ENCODE measurements around the gene SLFN12L.
A peak's percentile ranks its signal among the peaks of the same experiment; 100 is the strongest.
"Not testable (repeated sequence)": the region's sequence is repeated elsewhere in the genome, so short reads cannot be mapped to it uniquely, and the experiment has no call there.

Gene SLFN12L

GRCh38 chr17:35479271-35479670 is 58.2 kb downstream of the SLFN12L start:
- TF ChIP-seq, protein P1, sequence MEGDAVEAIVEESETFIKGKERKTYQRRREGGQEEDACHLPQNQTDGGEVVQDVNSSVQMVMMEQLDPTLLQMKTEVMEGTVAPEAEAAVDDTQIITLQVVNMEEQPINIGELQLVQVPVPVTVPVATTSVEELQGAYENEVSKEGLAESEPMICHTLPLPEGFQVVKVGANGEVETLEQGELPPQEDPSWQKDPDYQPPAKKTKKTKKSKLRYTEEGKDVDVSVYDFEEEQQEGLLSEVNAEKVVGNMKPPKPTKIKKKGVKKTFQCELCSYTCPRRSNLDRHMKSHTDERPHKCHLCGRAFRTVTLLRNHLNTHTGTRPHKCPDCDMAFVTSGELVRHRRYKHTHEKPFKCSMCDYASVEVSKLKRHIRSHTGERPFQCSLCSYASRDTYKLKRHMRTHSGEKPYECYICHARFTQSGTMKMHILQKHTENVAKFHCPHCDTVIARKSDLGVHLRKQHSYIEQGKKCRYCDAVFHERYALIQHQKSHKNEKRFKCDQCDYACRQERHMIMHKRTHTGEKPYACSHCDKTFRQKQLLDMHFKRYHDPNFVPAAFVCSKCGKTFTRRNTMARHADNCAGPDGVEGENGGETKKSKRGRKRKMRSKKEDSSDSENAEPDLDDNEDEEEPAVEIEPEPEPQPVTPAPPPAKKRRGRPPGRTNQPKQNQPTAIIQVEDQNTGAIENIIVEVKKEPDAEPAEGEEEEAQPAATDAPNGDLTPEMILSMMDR (IDR thresholded peaks at IDR 0.05; ENCODE audit: control extremely low read depth, extremely low read depth, low read depth, missing control alignments): no peak
- CTCF ChIA-PET: no interaction called here
- DNase-seq (ENCODE audit: extremely low spot score): no peak
- POLR2A ChIA-PET: no interaction called here

DNA sequence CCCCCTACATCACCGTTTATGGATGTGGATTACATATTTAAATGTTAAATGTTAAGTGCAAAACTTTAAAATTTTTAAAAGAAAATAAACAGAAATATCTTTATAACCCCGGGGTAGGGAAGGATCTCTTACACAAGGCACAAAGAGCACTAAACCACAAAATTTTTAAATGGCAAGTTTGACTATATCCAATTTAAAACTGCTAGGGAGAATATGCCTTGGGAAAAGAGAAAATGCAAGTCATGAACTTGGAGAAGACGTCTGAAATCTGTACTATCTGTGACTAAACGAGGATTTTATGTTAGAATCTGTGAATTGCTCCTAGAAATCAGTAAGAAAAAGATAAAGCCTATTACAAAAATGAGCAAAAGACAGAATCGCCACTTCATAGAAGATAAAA is 60.2 kb downstream of the SLFN12L start:
- POLR2A ChIA-PET: no interaction called here
- CTCF ChIA-PET: no interaction called here
- TF ChIP-seq, protein P1 (IDR thresholded peaks at IDR 0.05; ENCODE audit: control extremely low read depth, extremely low read depth, low read depth, missing control alignments): no peak
- no peak for DNase-seq (ENCODE audit: extremely low spot score)

DNA sequence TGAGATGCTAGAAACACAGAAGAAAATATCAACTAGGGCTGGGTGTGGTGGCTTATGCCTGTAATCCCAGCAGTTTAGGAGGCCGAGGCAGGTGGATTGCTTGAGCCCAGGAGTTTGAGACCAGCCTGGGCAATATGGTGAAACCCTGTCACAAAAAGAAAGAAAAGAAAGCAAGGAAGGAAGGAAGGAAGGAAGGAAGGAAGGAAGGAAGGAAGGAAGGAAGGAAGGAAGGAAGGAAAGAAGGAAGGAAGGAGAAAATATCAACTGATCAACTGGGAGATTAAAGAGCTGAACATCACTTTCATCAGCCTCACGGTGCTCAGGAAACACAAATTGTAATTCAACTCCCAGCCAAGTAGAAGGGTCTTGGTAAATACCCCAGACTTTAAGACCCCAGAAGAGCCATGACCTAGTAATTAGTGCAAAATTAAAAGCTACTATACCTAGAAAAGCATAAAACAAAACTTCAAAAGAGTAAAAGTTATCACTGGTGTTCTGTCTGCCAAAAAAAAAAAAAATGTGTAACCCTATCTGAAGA is 61.1 kb downstream of the SLFN12L start:
- ChIA-PET CTCF (interaction anchor here (1.2 kb wide), 1 partner anchor 11 kb away, joined by 3 read pairs; no protein-coding TSS in a partner anchor), POLR2A (no interaction called here)
- no peak for DNase-seq (ENCODE audit: extremely low spot score)
- TF ChIP-seq, protein P1 (IDR thresholded peaks at IDR 0.05; ENCODE audit: control extremely low read depth, extremely low read depth, low read depth, missing control alignments): no peak

DNA sequence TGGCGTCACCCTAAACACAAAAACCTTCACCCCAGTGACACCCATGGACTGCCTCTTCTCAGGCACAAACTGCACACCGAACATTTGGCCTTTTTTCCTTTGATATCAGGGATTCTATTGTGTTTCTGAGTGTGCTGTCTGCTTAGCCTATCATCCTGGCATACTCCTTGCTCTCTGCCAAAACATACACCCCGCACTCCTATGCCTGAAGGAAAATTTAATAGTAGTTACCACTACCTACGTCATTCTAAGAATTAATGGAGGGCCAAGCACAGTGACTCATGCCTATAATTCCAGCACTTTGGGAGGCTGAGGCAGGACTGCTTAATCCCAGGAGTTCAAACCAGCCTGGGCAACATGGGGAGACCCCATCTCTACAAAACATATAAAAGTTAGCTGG is 69.0 kb downstream of the SLFN12L start:
- TF ChIP-seq, protein P1 (IDR thresholded peaks at IDR 0.05; ENCODE audit: control extremely low read depth, extremely low read depth, low read depth, missing control alignments): no peak
- no peak for DNase-seq (ENCODE audit: extremely low spot score)
- ChIA-PET POLR2A (no interaction called here), CTCF (no interaction called here)

DNA sequence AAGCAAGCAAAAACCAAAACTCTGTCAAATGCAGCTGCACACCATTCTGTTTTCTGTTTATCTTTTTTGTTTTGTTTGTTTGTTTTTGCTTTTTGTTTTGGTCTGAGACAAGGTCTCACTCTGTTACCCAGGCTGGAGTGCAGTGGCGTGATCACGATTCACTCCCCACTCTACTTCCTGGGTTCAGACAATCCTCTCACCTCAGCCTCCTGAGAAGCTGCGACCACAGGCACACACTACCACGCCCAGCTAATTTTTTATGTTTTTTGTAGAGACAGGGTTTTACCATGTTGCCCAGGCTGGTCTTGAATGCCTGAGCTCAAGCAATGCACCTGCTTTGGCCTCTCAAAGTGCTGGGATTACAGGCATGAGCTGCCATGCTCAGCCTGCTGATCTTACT is 69.7 kb downstream of the SLFN12L start:
- POLR2A ChIA-PET: no interaction called here

GRCh38 chr17:35460354-35460851 is 77.1 kb downstream of the SLFN12L start:
- peak; percentile 89 for DNase-seq (ENCODE audit: extremely low spot score)
- CTCF ChIA-PET: no interaction called here
- POLR2A ChIA-PET: no interaction called here
- TF ChIP-seq, protein P1 (IDR thresholded peaks at IDR 0.05; ENCODE audit: control extremely low read depth, extremely low read depth, low read depth, missing control alignments): no peak

More for the DNA sequence above, 69.7 kb downstream of the SLFN12L start:
- DNase-seq (ENCODE audit: extremely low spot score): no peak
- CTCF ChIA-PET: no interaction called here
- TF ChIP-seq, protein P1 (IDR thresholded peaks at IDR 0.05; ENCODE audit: control extremely low read depth, extremely low read depth, low read depth, missing control alignments): no peak

DNA sequence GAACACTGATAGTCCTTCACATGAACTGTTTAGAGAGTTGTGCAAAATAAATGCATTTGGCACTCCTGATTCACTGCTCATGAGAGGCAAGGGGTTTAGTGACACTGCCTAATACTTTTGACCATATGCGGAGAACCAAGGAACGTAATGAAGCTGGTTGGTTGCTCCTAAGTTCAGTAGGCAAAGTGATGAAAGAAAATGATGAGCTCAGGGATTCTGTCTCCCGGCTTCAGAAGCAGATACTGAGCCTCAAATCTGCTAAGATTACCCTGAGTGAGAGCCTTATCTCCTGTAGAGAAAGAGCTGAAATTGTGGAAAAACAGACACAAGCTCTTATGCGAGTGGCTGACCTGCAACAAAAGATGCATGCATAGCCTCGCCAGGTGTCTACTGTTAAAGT is 83.4 kb downstream of the SLFN12L start:
- DNase-seq (ENCODE audit: extremely low spot score); POLR2A ChIA-PET: not testable (repeated sequence)
- CTCF ChIA-PET: interaction anchor here (1.3 kb wide), 1 partner anchor 13 kb away, joined by 3 read pairs; no protein-coding TSS in a partner anchor
